Measurements from ENCODE around the gene IER5.
A peak's percentile ranks its signal among the peaks of the same experiment; 100 is the strongest.

IER5 gene

GRCh38 chr1:181077576-181078242 is 10.8 kb upstream of the IER5 start:
- DNase-seq: no peak

GRCh38 chr1:181079382-181079781 is 9.1 kb upstream of the IER5 start:
- no peak for DNase-seq

GRCh38 chr1:181079920-181080319 is 8.6 kb upstream of the IER5 start:
- no peak for DNase-seq

GRCh38 chr1:181080556-181080955 is 7.9 kb upstream of the IER5 start:
- DNase-seq: no peak

- no peak for DNase-seq
Observed at GRCh38 chr1:181081395-181081794, 7.1 kb upstream of the IER5 start.

GRCh38 chr1:181083842-181084605 is 4.5 kb upstream of the IER5 start:
- DNase-seq: peak in 1 of 2 donors; percentile 48

- no peak for DNase-seq
Observed at GRCh38 chr1:181084606-181084969, 3.9 kb upstream of the IER5 start.

GRCh38 chr1:181086091-181086490 is 2.4 kb upstream of the IER5 start:
- DNase-seq: no peak

GRCh38 chr1:181086926-181087325 is 1.6 kb upstream of the IER5 start:
- DNase-seq: no peak

GRCh38 chr1:181087400-181087901 is 1.0 kb upstream of the IER5 start:
- DNase-seq: no peak

GRCh38 chr1:181089017-181089675 is 646 bp downstream of the IER5 start:
- peak; percentile 42 to 43 for DNase-seq

- peak; percentile 73 to 77 for DNase-seq
Observed at GRCh38 chr1:181089676-181090544, 1.4 kb downstream of the IER5 start.

GRCh38 chr1:181090641-181091126 is 2.2 kb downstream of the IER5 start:
- peak; percentile 48 to 50 for DNase-seq

GRCh38 chr1:181091309-181092040 is 3.0 kb downstream of the IER5 start:
- DNase-seq: no peak

GRCh38 chr1:181092056-181092455 is 3.6 kb downstream of the IER5 start:
- no peak for DNase-seq

- DNase-seq: no peak
Observed at GRCh38 chr1:181092883-181093458, 4.5 kb downstream of the IER5 start.

GRCh38 chr1:181094416-181095212 is 6.1 kb downstream of the IER5 start:
- no peak for DNase-seq

GRCh38 chr1:181095260-181095659 is 6.8 kb downstream of the IER5 start:
- DNase-seq: no peak

GRCh38 chr1:181095763-181096184 is 7.3 kb downstream of the IER5 start:
- no peak for DNase-seq

GRCh38 chr1:181097242-181097641 is 8.7 kb downstream of the IER5 start:
- DNase-seq: no peak

Measured in stimulated activated CD4-positive, alpha-beta T cell treated with anti-CD3 and anti-CD28 coated beads, Interleukin-2, amount 100 ng/mL, for 24 hours (primary cell).